Esophagus squamous epithelium (tissue), 4 donors: ENCODE measurements around the gene CPXM1.

Experiments
- CTCF ChIP-seq, 6 experiments: fragments of 450-650 bp in 4 of 6; fragments of 200-600 bp in 2 of 6; sonication (generic) in 2 of 6; IDR thresholded peaks; one replicate each; pipeline ENCODE4 v1.5.1; 2016 to 2019; ENCODE audit warnings: antibody characterized with exemption in 6 of 6, mild to moderate bottlenecking in 4 of 6, moderate library complexity in 4 of 6
- POLR2A ChIP-seq, 4 donors: fragments of 450-650 bp; IDR thresholded peaks; one replicate each; pipeline ENCODE4 v1.6.1; 2017; ENCODE audit warnings: antibody characterized with exemption in 4 of 4, mild to moderate bottlenecking in 4 of 4, moderate library complexity in 3 of 4

- TF ChIP-seq CTCF (IDR thresholded peaks at IDR 0.05) (no peak), POLR2A (IDR thresholded peaks at IDR 0.05) (no peak)
Measured at GRCh38 chr20:2763186-2763585, 37.2 kb downstream of the CPXM1 start.
